Activated CD4-positive, alpha-beta memory T cell treated with anti-CD3 and anti-CD28 coated beads, Interleukin-2, amount 10 ng/mL, durations not matched to agents 7 days and 5 days (primary cell): ENCODE measurements around the gene CIROP. TPM values are rescaled to one million over a fixed set of nuclear protein-coding genes. Genes with fewer than 3 reads are reported as not detected.

Experiments
- CTCF ChIA-PET: fragments of 350-600 bp; sonication (Branson Sonifier 250); formaldehyde crosslinking; loops from one replicate; lab custom pipeline; 2021; ENCODE audit warnings: antibody characterized with exemption, inconsistent platforms; lab: Charles Lee
- POLR2A ChIA-PET: fragments of 350-600 bp; sonication (Branson Sonifier 250); formaldehyde crosslinking; loops from one replicate; lab custom pipeline; 2021; ENCODE audit warnings: antibody characterized with exemption; lab: Charles Lee
- DNase-seq: peaks from one replicate; pipeline ENCODE4 v3.0.0-alpha.2; 2020
- H3K27ac Mint-ChIP-seq: one replicate; pipeline ENCODE4 v1.8.0; 2021; ENCODE audit warnings: mild to moderate bottlenecking, mixed read lengths
- H3K27me3 Mint-ChIP-seq: one replicate; pipeline ENCODE4 v1.8.0; 2021; ENCODE audit warnings: mixed read lengths
- H3K36me3 Mint-ChIP-seq: one replicate; pipeline ENCODE4 v1.8.0; 2021; ENCODE audit warnings: low read depth, mixed read lengths
- H3K4me1 Mint-ChIP-seq: one replicate; pipeline ENCODE4 v1.8.0; 2021; ENCODE audit warnings: mixed read lengths
- H3K4me3 Mint-ChIP-seq: one replicate; pipeline ENCODE4 v1.8.0; 2021; ENCODE audit warnings: mild to moderate bottlenecking, mixed read lengths
- H3K9me3 Mint-ChIP-seq: one replicate; pipeline ENCODE4 v1.8.0; 2021; ENCODE audit warnings: mixed read lengths
- total RNA-seq, 2 experiments: library from RNA; stranded (reverse); gene quantifications; one replicate each; pipeline ENCODE4 v1.2.3, GENCODE V29; 2021

Gene CIROP
- total RNA-seq, 2 experiments from 2014 or later, result not detected

- Mint-ChIP-seq H3K4me3 (peak overlapping the region; percentile 71), H3K27me3 (peaks cover 8% of the 10 kb centered on the region), H3K4me1 (peaks cover 17% of the 10 kb centered on the region), H3K36me3 (peaks cover 21% of the 10 kb centered on the region), H3K27ac (no peak overlapping the region), H3K9me3 (no peaks in the 10 kb centered on the region)
- DNase-seq, result no peak
- ChIA-PET POLR2A (interaction anchor here (0.8 to 1.3 kb wide), 3 partner anchors 49 to 69 kb away, joined by 3 read pairs; no protein-coding TSS in a partner anchor), CTCF (interaction anchor here (1.4 to 12.5 kb wide), 8 partner anchors 13 to 83 kb away, joined by 4 to 332 read pairs (median 10); partner anchors contain the start of genes AJUBA and PSMB11)
Observed at GRCh38 chr14:23055621-23056144, 49.1 kb downstream of the CIROP start.

GRCh38 chr14:23055147-23055550, 49.6 kb downstream of the CIROP start:
- H3K27me3 Mint-ChIP-seq, result peaks cover 8% of the 10 kb centered on the region
- peaks cover 17% of the 10 kb centered on the region for H3K4me1 Mint-ChIP-seq
- H3K9me3 Mint-ChIP-seq, result no peaks in the 10 kb centered on the region
- CTCF ChIA-PET, result interaction anchor here (0.6 to 12.5 kb wide), 10 partner anchors 13 to 115 kb away, joined by 3 to 332 read pairs (median 7); partner anchors contain the start of genes AJUBA and PSMB11
- DNase-seq, result no peak
- H3K27ac Mint-ChIP-seq, result no peak overlapping the region
- H3K36me3 Mint-ChIP-seq, result peaks cover 17% of the 10 kb centered on the region
- H3K4me3 Mint-ChIP-seq, result no peak overlapping the region
- POLR2A ChIA-PET, result interaction anchor here (0.8 to 1.2 kb wide), 2 partner anchors 61 to 68 kb away, joined by 3 read pairs; no protein-coding TSS in a partner anchor

- ChIA-PET POLR2A (interaction anchor here (1.2 kb wide), 1 partner anchor 67 kb away, joined by 3 read pairs; no protein-coding TSS in a partner anchor), CTCF (interaction anchor here (0.7 to 12.5 kb wide), 8 partner anchors 14 to 81 kb away, joined by 3 to 332 read pairs (median 7); partner anchors contain the start of gene AJUBA)
- H3K27ac Mint-ChIP-seq, result no peak overlapping the region
- H3K36me3 Mint-ChIP-seq, result peaks cover 9% of the 10 kb centered on the region
- no peak overlapping the region for H3K4me3 Mint-ChIP-seq
- peaks cover 17% of the 10 kb centered on the region for H3K4me1 Mint-ChIP-seq
- DNase-seq, result no peak
- no peaks in the 10 kb centered on the region for H3K9me3 Mint-ChIP-seq
- H3K27me3 Mint-ChIP-seq, result peaks cover 8% of the 10 kb centered on the region
Observed at GRCh38 chr14:23054000-23054811, 50.6 kb downstream of the CIROP start.

GRCh38 chr14:23053426-23053825, 51.4 kb downstream of the CIROP start:
- Mint-ChIP-seq H3K4me3 (no peak overlapping the region), H3K36me3 (peaks cover 4% of the 10 kb centered on the region), H3K4me1 (peaks cover 17% of the 10 kb centered on the region), H3K9me3 (no peaks in the 10 kb centered on the region), H3K27me3 (peaks cover 8% of the 10 kb centered on the region), H3K27ac (no peak overlapping the region)
- ChIA-PET POLR2A (no interaction called here), CTCF (interaction anchor here (0.9 to 12.5 kb wide), 5 partner anchors 37 to 80 kb away, joined by 3 to 332 read pairs (median 10); partner anchors contain the start of gene AJUBA)
- no peak for DNase-seq

- Mint-ChIP-seq H3K27ac (no peak overlapping the region), H3K4me1 (peaks cover 11% of the 10 kb centered on the region), H3K9me3 (no peaks in the 10 kb centered on the region), H3K27me3 (peaks cover 8% of the 10 kb centered on the region), H3K4me3 (no peak overlapping the region), H3K36me3 (no peaks in the 10 kb centered on the region)
- DNase-seq, result no peak
- ChIA-PET POLR2A (no interaction called here), CTCF (interaction anchor here (1.5 to 12.5 kb wide), 5 partner anchors 16 to 67 kb away, joined by 4 to 332 read pairs (median 10); partner anchors contain the start of gene AJUBA)
Observed at GRCh38 chr14:23052671-23053070, 52.1 kb downstream of the CIROP start.

GRCh38 chr14:23052182-23052623, 52.6 kb downstream of the CIROP start:
- peaks cover 8% of the 10 kb centered on the region for H3K27me3 Mint-ChIP-seq
- POLR2A ChIA-PET, result interaction anchor here (1.0 to 1.1 kb wide), 2 partner anchors 46 to 66 kb away, joined by 3 read pairs; no protein-coding TSS in a partner anchor
- peaks cover 11% of the 10 kb centered on the region for H3K4me1 Mint-ChIP-seq
- CTCF ChIA-PET, result interaction anchor here (1.5 to 2.8 kb wide), 5 partner anchors 17 to 65 kb away, joined by 4 to 15 read pairs (median 8); no protein-coding TSS in a partner anchor
- H3K9me3 Mint-ChIP-seq, result no peaks in the 10 kb centered on the region
- H3K27ac Mint-ChIP-seq, result no peak overlapping the region
- H3K4me3 Mint-ChIP-seq, result no peak overlapping the region
- DNase-seq, result no peak
- no peaks in the 10 kb centered on the region for H3K36me3 Mint-ChIP-seq

GRCh38 chr14:23051141-23052057, 53.4 kb downstream of the CIROP start:
- Mint-ChIP-seq H3K36me3 (no peaks in the 10 kb centered on the region), H3K9me3 (no peaks in the 10 kb centered on the region), H3K4me1 (peaks cover 5% of the 10 kb centered on the region), H3K4me3 (no peak overlapping the region), H3K27ac (no peak overlapping the region), H3K27me3 (peaks cover 3% of the 10 kb centered on the region)
- POLR2A ChIA-PET, result interaction anchor here (1.0 to 1.1 kb wide), 2 partner anchors 45 to 65 kb away, joined by 3 read pairs; no protein-coding TSS in a partner anchor
- no peak for DNase-seq
- CTCF ChIA-PET, result interaction anchor here (1.5 to 2.8 kb wide), 5 partner anchors 17 to 65 kb away, joined by 4 to 15 read pairs (median 8); no protein-coding TSS in a partner anchor

Other genes with a start within 250 kb of the CIROP start
- 10 to 100 TPM; 88.5 to 98.6 TPM for gene LRP10, start 233.2 kb downstream of the CIROP start, total RNA-seq
- 1 to 10 TPM in 1 of 2 experiments, under 1 TPM in 1; 0.98 to 1.2 TPM for gene REM2, start 221.8 kb downstream of the CIROP start, total RNA-seq
- gene RBM23, start 185.8 kb downstream of the CIROP start, total RNA-seq, result 10 to 100 TPM; 71.8 to 73.5 TPM
- gene PRMT5, start 175.6 kb downstream of the CIROP start, total RNA-seq, result 10 to 100 TPM; 46.3 to 49.8 TPM
- gene HAUS4, start 147.9 kb downstream of the CIROP start, total RNA-seq, result 10 to 100 TPM; 60.2 to 66.5 TPM
- gene AJUBA, start 122.4 kb downstream of the CIROP start, total RNA-seq, result 1 to 10 TPM; 1.2 to 1.3 TPM
- 10 to 100 TPM in 1 of 2 experiments, 1 to 10 TPM in 1; 9.4 to 10.4 TPM for gene C14orf93, start 94.8 kb downstream of the CIROP start, total RNA-seq
- gene PSMB5, start 70.1 kb downstream of the CIROP start, total RNA-seq, result 10 to 100 TPM; 55.0 to 57.5 TPM
- gene PSMB11, start 62.8 kb downstream of the CIROP start, total RNA-seq, result not detected
- 1 to 10 TPM; 1.6 to 2.0 TPM for gene CDH24, start 47.5 kb downstream of the CIROP start, total RNA-seq
- gene ACIN1, start 9.9 kb downstream of the CIROP start, total RNA-seq, result 100 to 1,000 TPM; 166 to 167 TPM
- gene C14orf119, start 9.5 kb downstream of the CIROP start, total RNA-seq, result 10 to 100 TPM; 49.2 to 55.5 TPM
- gene CEBPE, start 14.3 kb upstream of the CIROP start, total RNA-seq, result under 1 TPM; 0.25 to 0.83 TPM
- under 1 TPM; 0.76 to 0.93 TPM for gene SLC7A8, start 78.7 kb upstream of the CIROP start, total RNA-seq
- gene RNF212B, start 132.9 kb upstream of the CIROP start, total RNA-seq, result not detected
- 10 to 100 TPM; 11.7 to 11.9 TPM for gene HOMEZ, start 181.1 kb upstream of the CIROP start, total RNA-seq
- gene PPP1R3E, start 197.9 kb upstream of the CIROP start, total RNA-seq, result 10 to 100 TPM; 29.7 to 34.4 TPM
- 1 to 10 TPM; 2.1 to 4.1 TPM for gene BCL2L2, start 201.8 kb upstream of the CIROP start, total RNA-seq
- gene PABPN1, start 216.5 kb upstream of the CIROP start, total RNA-seq, result 100 to 1,000 TPM; 194 to 198 TPM
- 1 to 10 TPM; 2.0 TPM for gene SLC22A17, start 247.9 kb upstream of the CIROP start, total RNA-seq